Neutrophil (primary cell): ENCODE data around the gene HLA-DPB1.
"Not testable (repeated sequence)": the region's sequence is repeated elsewhere in the genome, so short reads cannot be mapped to it uniquely, and the experiment has no call there.

Source experiments
- H3K27ac ChIP-seq: fragments of 200-600 bp; sonication (generic); 2 replicates; pipeline ENCODE4 v1.5.1; 2016; ENCODE audit warnings: mild to moderate bottlenecking, moderate library complexity
- H3K27me3 ChIP-seq: fragments of 200-600 bp; sonication (generic); 2 replicates; pipeline ENCODE4 v1.6.0; 2016; ENCODE audit warnings: mild to moderate bottlenecking
- H3K36me3 ChIP-seq: fragments of 200-600 bp; sonication (generic); 2 replicates; pipeline ENCODE4 v1.5.1; 2017
- H3K4me1 ChIP-seq, 2 experiments: fragments of 200-600 bp in 1 of 2; sonication (generic) in 1 of 2; 1 replicate in 1 of 2; 2 replicates in 1 of 2; pipeline versions ENCODE4 v1.5.1 to v1.6.1; 2013 to 2016; ENCODE audit warnings: low read depth in 1 of 2, low read length in 1 of 2, mild to moderate bottlenecking in 1 of 2, moderate library complexity in 1 of 2; ENCODE audit not compliant: control insufficient read depth in 1 of 2, insufficient read depth in 1 of 2
- H3K4me3 ChIP-seq, 2 experiments: fragments of 200-600 bp in 1 of 2; sonication (generic) in 1 of 2; 1 replicate in 1 of 2; 2 replicates in 1 of 2; pipeline ENCODE4 v1.5.1; 2013 to 2016; ENCODE audit warnings: low read depth in 1 of 2, low read length in 1 of 2, mild to moderate bottlenecking in 1 of 2, moderate library complexity in 1 of 2
- H3K9me3 ChIP-seq: fragments of 200-600 bp; sonication (generic); 2 replicates; pipeline ENCODE4 v1.5.1; 2016
- CTCF ChIP-seq: fragments of 200-600 bp; sonication (generic); IDR thresholded peaks from 2 replicates; pipeline ENCODE4 v1.5.1; 2016; ENCODE audit warnings: antibody characterized with exemption

The HLA-DPB1 gene

GRCh38 chr6:33053230-33053629 lies 22.6 kb upstream of the HLA-DPB1 start:
- no peak for TF ChIP-seq CTCF
- Histone ChIP-seq H3K9me3 (no peaks in the 10 kb centered on the region), H3K27ac (no peak overlapping the region), H3K4me3 (no peak overlapping the region), H3K27me3 (no peaks in the 10 kb centered on the region), H3K36me3 (no peaks in the 10 kb centered on the region), H3K4me1 (peaks cover 0 to 7% of the 10 kb centered on the region in 2 experiments)

GRCh38 chr6:33057222-33058150 lies 18.3 kb upstream of the HLA-DPB1 start:
- H3K27me3 ChIP-seq = no peaks in the 10 kb centered on the region
- H3K27ac ChIP-seq = no peak overlapping the region
- no peak overlapping the region for H3K4me3 ChIP-seq
- H3K36me3 ChIP-seq = no peaks in the 10 kb centered on the region
- TF ChIP-seq CTCF = no peak
- peaks cover 0 to 7% of the 10 kb centered on the region in 2 experiments for H3K4me1 ChIP-seq
- H3K9me3 ChIP-seq = no peaks in the 10 kb centered on the region

- H3K27ac ChIP-seq = no peak overlapping the region
- H3K4me1 ChIP-seq = peaks cover 0 to 7% of the 10 kb centered on the region in 2 experiments
- H3K27me3 ChIP-seq = no peaks in the 10 kb centered on the region
- no peaks in the 10 kb centered on the region for H3K9me3 ChIP-seq
- H3K36me3 ChIP-seq = no peaks in the 10 kb centered on the region
- H3K4me3 ChIP-seq = no peak overlapping the region
- TF ChIP-seq CTCF = no peak
Measured at GRCh38 chr6:33061987-33062386, 13.8 kb upstream of the HLA-DPB1 start.

GRCh38 chr6:33063435-33063834 lies 12.4 kb upstream of the HLA-DPB1 start:
- not testable (repeated sequence) for H3K4me3 ChIP-seq, H3K27me3 ChIP-seq, H3K36me3 ChIP-seq, H3K4me1 ChIP-seq, H3K9me3 ChIP-seq, H3K27ac ChIP-seq

GRCh38 chr6:33064723-33065122 lies 11.1 kb upstream of the HLA-DPB1 start:
- Histone ChIP-seq H3K9me3 (no peaks in the 10 kb centered on the region), H3K4me1 (no peaks in the 10 kb centered on the region), H3K27ac (no peak overlapping the region), H3K27me3 (no peaks in the 10 kb centered on the region), H3K36me3 (no peaks in the 10 kb centered on the region), H3K4me3 (no peak overlapping the region)
- TF ChIP-seq CTCF = no peak

- no peaks in the 10 kb centered on the region for H3K36me3 ChIP-seq
- H3K27me3 ChIP-seq = no peaks in the 10 kb centered on the region
- no peak overlapping the region for H3K27ac ChIP-seq
Measured at GRCh38 chr6:33065312-33065711, 10.5 kb upstream of the HLA-DPB1 start.

More at GRCh38 chr6:33065312-33065711, 10.5 kb upstream of the HLA-DPB1 start:
- TF ChIP-seq CTCF = no peak
- H3K9me3 ChIP-seq = no peaks in the 10 kb centered on the region
- no peak overlapping the region for H3K4me3 ChIP-seq
- H3K4me1 ChIP-seq = no peaks in the 10 kb centered on the region
